Vagina (tissue), 2 donors: ENCODE measurements around the gene PODXL2. TPM values are rescaled to one million over a fixed set of nuclear protein-coding genes. Genes with fewer than 3 reads are reported as not detected.

ENCODE experiments used
- DNase-seq, 2 donors: peaks; one replicate each; pipeline ENCODE4 v3.0.0-alpha.2; 2017; ENCODE audit errors: extremely low spot score in 2 of 2
- H3K27ac ChIP-seq: fragments of 200-600 bp; sonication (generic); one replicate; pipeline ENCODE4 v1.5.1; 2019
- H3K27me3 ChIP-seq: fragments of 200-600 bp; sonication (generic); one replicate; pipeline ENCODE4 v1.5.1; 2019
- H3K36me3 ChIP-seq, 2 donors: fragments of 200-600 bp; sonication (generic); one replicate each; pipeline ENCODE4 v1.5.1; 2017 to 2019
- H3K4me1 ChIP-seq: fragments of 200-600 bp; sonication (generic); one replicate; pipeline ENCODE4 v1.5.1; 2019
- H3K4me3 ChIP-seq, 2 donors: fragments of 200-600 bp; sonication (generic); 1 replicate in 1 of 2; 2 replicates in 1 of 2; pipeline ENCODE4 v1.5.1; 2016 to 2019
- H3K9me3 ChIP-seq: fragments of 200-600 bp; sonication (generic); one replicate; pipeline ENCODE4 v1.5.1; 2019
- CTCF ChIP-seq, 3 experiments: fragments of 450-650 bp in 2 of 3; fragments of 200-600 bp in 1 of 3; sonication (generic) in 1 of 3; IDR thresholded peaks; one replicate each; pipeline ENCODE4 v1.5.1; 2017 to 2019; ENCODE audit warnings: antibody characterized with exemption in 3 of 3, mild to moderate bottlenecking in 2 of 3, moderate library complexity in 2 of 3
- POLR2A ChIP-seq, 2 donors: fragments of 450-650 bp; IDR thresholded peaks; one replicate each; pipeline ENCODE4 v1.6.1; 2017; ENCODE audit warnings: antibody characterized with exemption in 2 of 2, mild to moderate bottlenecking in 2 of 2, moderate library complexity in 2 of 2
- POLR2AphosphoS5 ChIP-seq, 2 donors: sonication (generic); formaldehyde crosslinking; IDR thresholded peaks; one replicate each; pipeline ENCODE4 v1.9.0; 2017; ENCODE audit warnings: antibody characterized with exemption in 2 of 2, mild to moderate bottlenecking in 2 of 2, low read depth in 1 of 2; ENCODE audit not compliant: insufficient read depth in 1 of 2
- intact Hi-C: fragments of 100-400 bp; cut with DNase I; formaldehyde crosslinking; loops from one replicate; pipeline ENCODE4 v1.15.1; 2023
- total RNA-seq: library from RNA; depleted of rRNA; stranded (reverse); fragments of >200 nt; gene quantifications from one replicate; pipeline ENCODE4 v1.2.3, GENCODE V29; 2016

The PODXL2 gene
- total RNA-seq, 1 donor from 2014 or later, result 2.9 TPM

DNA sequence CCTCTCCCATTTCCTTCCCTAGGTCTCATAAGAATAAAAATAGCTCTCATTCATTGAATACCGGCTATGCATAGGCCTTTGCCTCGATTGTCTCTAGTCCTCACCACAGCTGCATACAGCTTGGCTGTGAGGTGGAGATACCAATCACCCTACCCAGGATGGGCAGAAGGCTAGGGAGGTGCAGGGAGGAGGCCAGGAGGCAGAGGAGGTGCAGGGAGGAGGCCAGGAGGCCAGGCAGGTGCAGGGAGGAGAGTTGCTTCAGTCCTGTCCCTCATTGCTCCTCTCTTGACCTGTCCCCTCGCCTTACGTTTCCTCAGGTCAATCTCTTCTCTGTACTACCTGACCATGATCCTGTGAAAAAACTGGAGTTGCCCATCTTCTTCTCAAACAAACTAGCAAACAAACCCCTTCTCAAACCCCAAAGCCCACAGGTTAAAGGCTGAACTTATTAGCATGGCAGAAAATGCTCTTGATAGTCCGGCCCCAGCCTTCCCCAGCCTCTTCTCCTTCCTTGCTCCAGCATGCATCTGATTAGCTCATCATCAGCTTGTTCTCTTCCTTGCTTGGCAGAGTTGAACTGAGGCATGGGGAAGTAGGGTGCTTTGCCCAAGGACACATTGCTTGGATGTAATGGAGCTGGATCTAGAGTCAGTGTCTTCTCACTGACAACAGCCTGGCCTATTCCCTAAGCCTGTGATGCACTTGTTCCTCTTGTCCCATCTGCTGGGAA, 15.8 kb downstream of the PODXL2 start:
- no peak overlapping the region for H3K27ac ChIP-seq
- no peak for TF ChIP-seq CTCF (IDR thresholded peaks at IDR 0.05)
- TF ChIP-seq POLR2A (IDR thresholded peaks at IDR 0.05), result no peak
- TF ChIP-seq POLR2AphosphoS5 (IDR thresholded peaks at IDR 0.05; ENCODE audit: insufficient read depth in 1 of 2, low read depth in 1 of 2), result no peak
- intact Hi-C loops, result no loop called here
- no peaks in the 10 kb centered on the region for H3K9me3 ChIP-seq
- H3K4me1 ChIP-seq, result no peaks in the 10 kb centered on the region
- no peaks in the 10 kb centered on the region for H3K36me3 ChIP-seq
- no peak overlapping the region for H3K4me3 ChIP-seq
- DNase-seq, result no peak
- H3K27me3 ChIP-seq, result no peaks in the 10 kb centered on the region

DNA sequence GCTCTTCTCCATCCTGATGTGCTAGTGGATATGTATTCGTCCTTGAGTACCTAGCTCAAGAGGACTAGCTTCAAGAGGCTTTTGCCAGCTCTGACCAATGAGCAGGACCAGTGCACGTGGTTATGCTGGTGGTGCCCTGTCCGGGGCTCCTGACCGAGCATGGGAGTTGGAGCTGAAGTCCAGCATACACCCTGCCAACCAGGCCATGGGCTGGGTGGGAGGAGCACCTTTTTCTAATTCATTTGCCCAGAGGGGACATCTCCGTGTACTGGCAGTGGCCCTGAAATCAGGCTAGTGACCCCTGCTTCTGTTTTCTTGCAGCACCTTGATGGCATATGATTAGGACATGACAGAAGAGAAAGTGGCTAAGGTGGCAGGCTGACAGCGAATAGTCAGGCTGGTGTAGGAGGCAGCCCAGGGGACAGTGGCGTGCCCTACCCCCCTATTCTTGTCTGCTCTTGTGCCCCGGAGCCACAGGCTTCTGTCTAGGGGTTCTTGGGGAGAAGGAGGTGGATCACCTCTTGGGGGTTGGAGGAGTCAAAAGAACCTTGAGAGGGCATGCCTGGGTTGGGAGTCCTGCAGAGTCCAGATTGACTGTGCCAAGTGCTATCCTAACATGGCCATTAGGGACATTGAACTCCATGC, 16.5 kb downstream of the PODXL2 start:
- Histone ChIP-seq H3K9me3 (no peaks in the 10 kb centered on the region), H3K4me1 (no peaks in the 10 kb centered on the region), H3K4me3 (no peak overlapping the region), H3K27ac (no peak overlapping the region), H3K36me3 (no peaks in the 10 kb centered on the region), H3K27me3 (no peaks in the 10 kb centered on the region)
- intact Hi-C loops, result no loop called here
- no peak for DNase-seq
- TF ChIP-seq POLR2AphosphoS5 (IDR thresholded peaks at IDR 0.05; ENCODE audit: insufficient read depth in 1 of 2, low read depth in 1 of 2), result no peak
- no peak for TF ChIP-seq CTCF (IDR thresholded peaks at IDR 0.05)
- no peak for TF ChIP-seq POLR2A (IDR thresholded peaks at IDR 0.05)

GRCh38 chr3:127646501-127647046, 17.6 kb downstream of the PODXL2 start:
- Histone ChIP-seq H3K36me3 (no peaks in the 10 kb centered on the region), H3K27me3 (no peaks in the 10 kb centered on the region), H3K4me1 (no peaks in the 10 kb centered on the region), H3K27ac (no peak overlapping the region), H3K9me3 (no peaks in the 10 kb centered on the region), H3K4me3 (no peak overlapping the region)
- no peak for DNase-seq
- TF ChIP-seq POLR2AphosphoS5 (IDR thresholded peaks at IDR 0.05; ENCODE audit: insufficient read depth in 1 of 2, low read depth in 1 of 2), result no peak
- TF ChIP-seq POLR2A (IDR thresholded peaks at IDR 0.05), result no peak
- no peak for TF ChIP-seq CTCF (IDR thresholded peaks at IDR 0.05)
- intact Hi-C loops, result no loop called here

GRCh38 chr3:127647166-127647844, 18.3 kb downstream of the PODXL2 start:
- Histone ChIP-seq H3K27ac (no peak overlapping the region), H3K4me1 (no peaks in the 10 kb centered on the region), H3K4me3 (no peak overlapping the region), H3K27me3 (no peaks in the 10 kb centered on the region), H3K9me3 (no peaks in the 10 kb centered on the region), H3K36me3 (no peaks in the 10 kb centered on the region)
- intact Hi-C loops, result no loop called here
- TF ChIP-seq POLR2AphosphoS5 (IDR thresholded peaks at IDR 0.05; ENCODE audit: insufficient read depth in 1 of 2, low read depth in 1 of 2) (no peak), POLR2A (IDR thresholded peaks at IDR 0.05) (no peak), CTCF (IDR thresholded peaks at IDR 0.05) (no peak)
- DNase-seq, result no peak
